Stimulated activated CD8-positive, alpha-beta memory T cell treated with anti-CD3 and anti-CD28 coated beads, Interleukin-12 subunit alpha, Interleukin-12 subunit beta, amount 100 ng/mL, for 4 hours (primary cell): Measurements from ENCODE around the gene FARP1.
"Not testable (repeated sequence)": the region's sequence is repeated elsewhere in the genome, so short reads cannot be mapped to it uniquely, and the experiment has no call there.

Experiments used
- DNase-seq: peaks from one replicate; pipeline ENCODE4 v3.0.0-alpha.2; 2020; ENCODE audit warnings: low read depth

Gene FARP1

GRCh38 chr13:98366010-98366409, 223.1 kb downstream of the FARP1 start:
- no peak for DNase-seq

DNA sequence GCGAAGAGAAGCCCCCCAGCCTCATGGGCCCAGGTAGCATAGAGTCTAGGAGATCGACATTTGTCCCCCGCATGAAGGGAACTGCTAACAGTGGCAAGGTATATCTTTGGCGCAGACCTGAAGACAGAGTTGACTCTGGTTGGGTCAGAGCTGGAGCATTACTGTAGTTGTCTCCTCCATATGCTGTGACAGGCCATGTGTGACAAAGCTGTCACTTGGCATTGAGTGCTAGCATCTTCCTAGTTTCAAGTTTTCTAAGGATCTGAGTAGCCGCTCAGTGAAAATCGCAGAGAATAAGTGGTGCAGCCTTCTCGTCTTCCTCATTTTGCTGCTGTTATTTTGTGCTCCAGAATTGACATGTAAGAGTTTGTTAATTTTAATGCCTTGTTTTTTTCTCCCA, 223.5 kb downstream of the FARP1 start:
- no peak for DNase-seq

DNA sequence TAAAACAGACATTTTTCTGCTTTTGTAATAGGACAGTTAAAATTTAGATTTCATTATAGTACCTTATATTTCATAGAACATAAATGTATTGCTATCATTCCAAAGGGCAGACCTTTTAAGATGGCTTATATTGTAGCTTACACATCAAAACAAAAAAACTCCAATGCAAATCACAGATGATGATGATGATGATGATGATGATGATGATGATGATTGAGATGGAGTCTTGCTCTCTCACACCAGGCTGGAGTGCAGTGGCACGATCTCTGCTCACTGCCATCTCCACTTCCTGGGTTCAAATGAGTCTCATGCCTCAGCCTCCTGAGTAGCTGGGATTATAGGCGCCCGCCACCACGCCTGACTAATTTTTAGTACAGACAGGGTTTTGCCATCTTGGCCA, 224.1 kb downstream of the FARP1 start:
- no peak for DNase-seq

- no peak for DNase-seq
These were observed 225.1 kb downstream of the FARP1 start for GRCh38 chr13:98368019-98368418.

GRCh38 chr13:98369520-98369919, 226.6 kb downstream of the FARP1 start:
- DNase-seq: not testable (repeated sequence)

DNA sequence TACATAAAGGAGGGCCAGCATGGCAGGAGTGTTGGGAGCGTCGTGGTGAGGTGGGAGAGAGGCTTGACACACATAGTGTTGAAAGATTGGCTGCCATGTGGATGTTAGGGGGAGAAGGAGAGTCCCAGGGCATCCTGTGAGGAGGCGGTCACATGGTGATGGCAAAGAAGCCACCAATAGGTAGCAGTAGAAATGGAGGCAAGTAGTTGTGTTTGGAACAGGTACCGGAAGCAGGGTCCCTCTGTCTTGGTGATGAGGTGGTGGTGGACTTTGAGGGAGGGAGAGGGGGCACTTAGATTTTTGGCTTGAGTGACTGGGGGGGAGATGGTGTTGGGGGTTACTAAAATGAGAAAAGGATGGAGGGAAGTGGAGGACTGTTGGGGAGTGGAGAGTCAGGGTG, 227.4 kb downstream of the FARP1 start:
- no peak for DNase-seq

- no peak for DNase-seq
These were observed 228.1 kb downstream of the FARP1 start for GRCh38 chr13:98370806-98371515.

GRCh38 chr13:98371516-98372023, 228.7 kb downstream of the FARP1 start:
- no peak for DNase-seq

- DNase-seq: no peak
These were observed 230.0 kb downstream of the FARP1 start for GRCh38 chr13:98372876-98373275.

- no peak for DNase-seq
These were observed 231.9 kb downstream of the FARP1 start for GRCh38 chr13:98374750-98375149.

DNA sequence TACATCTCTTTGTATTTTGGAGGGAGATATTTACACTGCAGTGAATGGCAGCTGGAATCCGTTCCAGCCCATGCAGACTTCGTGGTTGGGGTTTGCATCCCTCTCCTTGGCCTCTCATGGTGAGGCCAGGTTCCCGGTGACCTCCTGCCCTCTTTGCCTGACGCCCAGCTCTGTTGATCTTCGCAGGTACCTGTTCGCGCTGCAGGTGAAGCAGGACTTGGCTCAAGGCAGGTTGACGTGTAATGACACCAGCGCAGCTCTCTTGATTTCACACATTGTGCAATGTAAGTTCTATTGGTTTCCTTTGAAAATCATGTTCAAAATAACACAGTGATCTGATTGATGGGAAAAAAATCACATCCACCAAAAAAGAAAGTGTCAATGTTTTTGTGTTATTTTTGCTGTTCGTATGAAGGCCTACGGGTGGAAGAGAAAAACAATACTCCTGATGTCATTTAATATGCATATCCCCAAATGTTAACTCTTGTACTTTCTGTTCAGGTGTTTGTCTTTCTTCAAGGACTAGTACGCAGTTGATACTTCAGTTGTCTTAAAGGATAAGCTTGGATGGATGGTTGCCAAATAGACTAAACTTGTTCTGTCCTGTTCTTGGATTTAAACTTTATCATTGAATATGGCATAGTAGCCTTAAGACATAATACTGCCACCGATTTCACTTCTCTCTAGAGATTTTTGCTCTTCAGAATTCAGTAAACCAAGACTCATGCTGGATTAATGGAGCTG, 234.9 kb downstream of the FARP1 start:
- no peak for DNase-seq

- no peak for DNase-seq
These were observed 241.8 kb downstream of the FARP1 start for GRCh38 chr13:98384739-98385138.

GRCh38 chr13:98385606-98386005, 242.7 kb downstream of the FARP1 start:
- DNase-seq: no peak

DNA sequence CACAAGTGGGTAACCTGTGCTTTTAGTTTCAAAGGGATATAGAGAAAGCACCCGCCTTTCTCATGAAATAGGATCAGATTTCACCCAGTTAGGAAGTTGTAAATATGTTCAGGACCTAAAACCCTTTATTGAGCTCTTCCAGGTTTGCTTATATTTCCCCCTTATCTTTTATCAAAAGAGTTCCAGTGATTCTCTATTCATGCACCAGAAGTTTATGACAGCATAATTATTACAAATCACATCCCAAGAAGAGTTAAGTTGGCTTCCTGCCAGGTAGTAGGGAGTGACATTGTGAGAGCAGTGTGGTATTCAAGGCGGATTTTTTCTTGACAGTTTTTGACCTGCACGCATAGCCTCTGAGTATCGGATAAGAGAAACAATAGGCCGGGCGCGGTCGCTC, 243.7 kb downstream of the FARP1 start:
- no peak for DNase-seq

- DNase-seq: no peak
These were observed 246.4 kb downstream of the FARP1 start for GRCh38 chr13:98389319-98389718.

- DNase-seq: no peak
These were observed 247.3 kb downstream of the FARP1 start for GRCh38 chr13:98390086-98390715.

DNA sequence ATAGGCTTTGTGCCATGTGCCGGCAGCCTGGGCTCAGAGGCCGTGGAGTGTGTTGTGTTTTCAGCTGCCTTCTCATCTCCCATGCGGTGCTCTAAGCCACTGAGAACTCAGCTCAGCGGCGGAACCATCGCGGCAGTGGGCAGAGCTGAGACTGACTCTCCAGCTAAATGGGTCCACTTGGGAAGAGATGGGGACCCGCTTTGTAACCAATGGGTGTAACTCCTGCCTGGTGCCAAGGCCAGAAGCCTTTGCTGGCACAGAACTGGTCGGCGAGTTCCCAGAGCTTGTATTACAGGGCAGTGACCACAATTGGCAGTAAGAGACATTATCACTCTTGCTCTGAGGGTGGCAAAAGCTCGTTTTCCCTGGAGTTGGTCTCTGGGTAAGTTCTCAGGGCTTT, 251.0 kb downstream of the FARP1 start:
- no peak for DNase-seq

DNA sequence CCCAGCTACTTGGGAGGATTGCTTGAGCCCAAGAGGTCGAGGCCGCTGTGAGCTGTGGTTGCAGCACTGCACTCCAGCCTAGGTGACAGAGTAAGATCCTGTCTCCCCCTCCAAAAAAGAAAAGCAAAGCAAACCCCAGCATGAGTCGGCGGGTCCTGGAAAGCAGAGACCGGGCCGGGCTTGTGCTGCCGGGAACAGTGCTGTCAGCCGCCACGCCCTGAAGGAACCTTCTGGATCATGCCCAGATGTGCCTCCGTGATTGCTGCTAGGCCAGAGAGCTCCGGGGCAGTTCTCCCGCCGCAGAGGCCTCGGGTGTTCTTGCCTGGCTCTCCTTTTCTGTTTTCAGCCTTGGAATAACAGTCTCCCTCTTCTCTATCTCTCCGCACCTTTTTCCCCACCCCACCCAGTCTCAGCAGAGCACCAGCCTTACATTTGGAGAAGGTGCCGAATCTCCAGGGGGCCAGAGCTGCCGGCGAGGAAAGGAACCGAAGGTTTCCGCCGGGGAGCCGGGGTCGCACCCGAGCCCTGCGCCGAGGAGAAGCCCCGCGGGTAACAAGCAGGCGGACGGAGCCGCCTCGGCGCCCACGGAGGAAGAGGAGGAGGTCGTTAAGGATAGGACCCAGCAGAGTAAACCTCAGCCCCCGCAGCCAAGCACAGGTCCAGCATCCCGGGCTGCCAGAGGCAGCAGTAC, 252.1 kb downstream of the FARP1 start:
- DNase-seq: no peak

GRCh38 chr13:98396071-98396710, 253.3 kb downstream of the FARP1 start:
- no peak for DNase-seq

GRCh38 chr13:98397221-98397620, 254.3 kb downstream of the FARP1 start:
- DNase-seq: no peak

GRCh38 chr13:98397861-98398260, 255.0 kb downstream of the FARP1 start:
- no peak for DNase-seq

- no peak for DNase-seq
These were observed 255.7 kb downstream of the FARP1 start for GRCh38 chr13:98398581-98398980.
